ENCODE results near the gene IKZF1.
"Not testable (repeated sequence)": the region's sequence is repeated elsewhere in the genome, so short reads cannot be mapped to it uniquely, and the experiment has no call there.

IKZF1 gene

DNA sequence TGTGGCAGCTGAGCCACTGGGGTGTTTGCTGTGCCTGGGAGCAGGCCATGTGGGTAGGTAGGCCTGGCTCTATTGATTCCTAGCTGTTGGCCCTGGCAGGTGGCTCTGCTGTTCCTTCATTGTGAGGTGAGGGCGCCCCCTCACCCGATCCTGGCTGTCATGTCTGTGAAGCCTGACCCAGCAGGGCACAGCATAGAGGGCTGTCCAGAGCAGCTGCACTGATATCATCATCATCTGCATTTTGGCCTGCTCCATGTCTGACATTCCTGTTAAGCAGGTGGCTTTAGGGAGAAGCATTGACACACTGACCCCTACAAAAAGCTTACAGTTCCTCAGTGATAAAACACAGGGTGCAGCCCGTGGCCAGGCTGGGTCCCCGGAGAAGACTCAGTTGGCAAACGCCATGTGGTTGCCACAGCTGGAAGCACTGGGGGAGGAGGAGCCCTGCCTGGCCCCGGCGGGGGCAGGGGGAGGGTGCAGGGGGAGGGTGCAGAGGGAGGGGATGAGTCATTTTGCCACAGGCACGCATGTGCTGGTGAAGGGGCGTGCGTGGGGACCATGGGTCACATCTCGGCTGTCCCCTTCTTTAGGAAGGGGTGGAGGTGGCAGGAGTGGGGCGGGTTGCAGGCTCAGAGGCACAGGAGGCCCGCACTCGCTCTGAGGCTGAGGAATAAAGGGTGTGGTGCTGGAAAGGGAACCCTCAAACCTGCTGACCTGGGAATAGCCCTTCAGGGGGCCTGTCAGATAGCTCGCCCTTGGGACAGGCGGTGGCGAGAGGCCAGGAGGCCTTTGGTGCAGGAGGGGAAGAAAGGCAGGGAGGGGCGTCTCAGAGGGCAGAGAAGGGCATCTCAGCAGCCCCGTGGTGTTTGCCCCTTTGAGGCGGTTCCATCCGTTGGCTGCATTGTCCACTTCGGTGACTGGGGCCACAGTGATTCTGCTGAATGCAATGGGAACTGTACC is 31.6 kb downstream of the IKZF1 start:
- DNase-seq: no peak

- no peak for DNase-seq
Observed at GRCh38 chr7:50336894-50337703, 32.6 kb downstream of the IKZF1 start.

DNA sequence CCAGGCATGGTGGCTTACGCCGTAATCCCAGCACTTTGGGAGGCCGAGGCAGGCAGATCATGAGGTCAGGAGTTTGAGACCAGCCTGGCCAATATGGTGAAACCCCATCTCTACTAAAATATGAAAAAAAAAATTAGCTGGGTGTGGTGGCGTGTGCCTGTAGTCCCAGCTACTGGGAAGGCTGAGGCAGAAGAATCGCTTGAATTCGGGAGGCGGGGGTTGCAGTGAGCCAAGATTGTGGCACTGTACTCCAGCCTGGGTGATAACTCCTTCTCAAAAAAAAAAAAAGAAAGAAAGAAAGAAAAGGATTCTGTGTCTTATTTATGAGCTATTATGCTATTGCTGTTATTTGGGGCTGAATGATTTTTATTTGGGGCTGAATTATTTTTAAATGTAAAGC is 35.0 kb downstream of the IKZF1 start:
- DNase-seq: not testable (repeated sequence)

- DNase-seq: no peak
Observed at GRCh38 chr7:50339990-50340500, 35.5 kb downstream of the IKZF1 start.

DNA sequence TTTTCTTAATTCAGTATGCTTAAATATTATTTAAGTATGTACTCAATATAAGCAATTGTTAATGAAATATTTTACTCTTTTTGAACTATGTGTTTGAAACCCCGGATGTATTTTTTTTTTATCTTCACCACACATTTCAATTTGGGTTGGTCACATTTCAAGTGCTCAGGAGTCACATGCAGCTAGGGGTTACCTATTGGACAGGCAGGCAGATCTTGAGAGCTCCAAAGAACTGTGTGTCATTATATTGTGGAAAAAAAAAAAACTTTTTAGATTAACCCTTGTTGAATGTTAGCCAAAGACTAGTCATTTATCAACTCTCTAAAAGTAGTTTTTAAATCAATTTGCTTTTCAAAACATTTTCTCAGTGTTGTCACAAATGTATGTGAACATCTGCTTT is 37.2 kb downstream of the IKZF1 start:
- DNase-seq: no peak

DNA sequence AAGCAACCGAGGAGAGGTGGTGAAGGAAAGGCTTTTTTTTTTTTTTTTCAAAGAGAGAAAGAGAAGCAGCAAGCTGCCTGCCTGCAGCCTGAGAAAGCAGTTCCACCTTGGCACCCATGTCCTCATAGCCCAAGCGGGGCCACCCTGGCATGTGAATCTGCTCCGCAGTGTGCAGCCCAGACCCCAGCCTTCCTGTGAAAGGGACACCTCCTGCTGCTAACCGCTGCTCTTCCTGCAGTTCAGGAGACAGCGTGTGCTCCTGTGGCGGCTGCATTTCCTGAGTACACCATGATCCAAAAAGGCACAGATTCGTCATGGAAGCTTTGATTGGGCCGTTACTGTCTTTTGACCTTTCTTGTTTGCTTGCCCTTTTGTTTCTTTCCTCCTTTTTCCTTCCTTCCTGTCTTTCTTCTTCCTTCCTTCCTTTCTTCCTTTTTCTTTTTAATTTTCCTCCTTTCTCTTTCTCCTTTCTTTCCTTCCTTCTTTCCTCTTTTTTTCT is 38.1 kb downstream of the IKZF1 start:
- DNase-seq: no peak

DNA sequence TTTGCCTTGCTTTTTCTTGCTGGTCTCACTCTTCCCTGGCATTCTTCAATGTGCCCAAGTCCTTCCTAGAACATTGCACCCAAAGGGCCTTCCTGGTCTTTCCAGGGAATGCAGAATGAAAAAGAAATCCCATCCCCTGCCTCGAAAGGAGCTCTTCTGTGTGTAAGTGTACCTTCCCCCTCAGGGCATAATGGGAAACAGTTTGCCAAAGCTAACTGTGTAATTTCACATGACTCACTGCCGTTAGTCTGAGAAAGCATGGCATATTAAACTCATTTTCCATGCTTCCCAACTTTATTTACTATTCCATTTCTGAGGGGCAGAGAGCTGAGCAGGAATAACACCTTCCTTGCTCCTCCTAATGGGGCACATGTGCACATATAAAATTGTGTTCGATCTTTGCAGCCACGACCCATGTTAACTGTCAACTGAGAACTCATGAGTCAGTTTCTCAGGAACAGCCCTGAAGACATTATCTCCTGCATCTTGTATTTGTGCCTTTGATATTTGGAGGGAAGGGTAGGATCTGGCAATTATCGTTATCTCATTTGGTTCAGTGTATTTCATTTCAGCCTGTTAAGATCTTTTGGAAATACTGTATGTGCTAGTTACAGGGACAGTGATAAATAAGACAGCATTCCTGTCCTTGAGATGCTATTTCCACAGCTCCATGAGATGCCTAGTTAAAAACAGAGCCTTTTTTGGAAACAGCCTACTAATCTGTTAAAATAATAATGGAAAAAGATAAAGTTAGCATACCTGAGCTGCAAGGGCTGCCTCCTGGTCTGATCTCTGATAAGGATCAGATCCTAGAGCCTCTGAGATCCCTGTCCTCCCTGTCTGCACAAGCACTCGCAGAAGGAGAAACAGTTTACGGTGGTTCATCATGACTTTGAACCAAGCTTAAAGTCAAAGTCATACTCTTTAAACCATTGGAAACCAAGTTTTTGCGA is 42.3 kb downstream of the IKZF1 start:
- DNase-seq: no peak

- DNase-seq: no peak
Observed at GRCh38 chr7:50347693-50348092, 43.2 kb downstream of the IKZF1 start.

DNA sequence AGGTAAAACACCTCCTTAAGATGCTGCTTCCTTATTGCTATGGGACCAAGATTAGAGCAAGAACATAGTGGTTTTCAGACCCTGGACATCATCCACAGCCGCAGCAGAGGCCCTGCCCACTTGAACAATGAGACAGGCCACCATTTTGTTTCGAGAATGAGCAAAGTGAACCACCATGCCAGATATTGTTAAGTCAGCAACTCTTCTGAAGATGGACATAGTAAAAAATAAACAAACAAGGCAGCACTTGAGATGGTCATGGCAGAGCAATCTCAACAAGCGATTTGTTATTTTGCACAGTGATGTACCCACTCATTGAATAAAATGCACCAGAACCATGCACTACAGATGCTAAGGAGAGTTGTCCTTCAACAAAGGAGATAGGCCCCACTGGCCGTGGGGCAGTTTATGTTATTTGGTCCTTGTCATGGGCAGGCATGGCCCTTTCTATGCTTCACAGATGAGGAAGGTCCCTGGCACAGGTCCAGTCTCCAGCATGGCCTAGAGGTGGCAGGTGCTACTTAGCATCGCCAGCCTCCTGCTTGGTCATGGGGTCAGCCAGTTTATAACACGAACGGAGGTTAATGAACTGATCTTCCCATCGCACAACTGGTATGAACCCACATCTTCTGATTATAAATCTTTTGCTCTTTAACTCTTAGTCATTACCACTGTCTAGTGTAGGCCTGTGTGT is 44.1 kb downstream of the IKZF1 start:
- no peak for DNase-seq

- DNase-seq: no peak
Observed at GRCh38 chr7:50349399-50349798, 44.9 kb downstream of the IKZF1 start.

DNA sequence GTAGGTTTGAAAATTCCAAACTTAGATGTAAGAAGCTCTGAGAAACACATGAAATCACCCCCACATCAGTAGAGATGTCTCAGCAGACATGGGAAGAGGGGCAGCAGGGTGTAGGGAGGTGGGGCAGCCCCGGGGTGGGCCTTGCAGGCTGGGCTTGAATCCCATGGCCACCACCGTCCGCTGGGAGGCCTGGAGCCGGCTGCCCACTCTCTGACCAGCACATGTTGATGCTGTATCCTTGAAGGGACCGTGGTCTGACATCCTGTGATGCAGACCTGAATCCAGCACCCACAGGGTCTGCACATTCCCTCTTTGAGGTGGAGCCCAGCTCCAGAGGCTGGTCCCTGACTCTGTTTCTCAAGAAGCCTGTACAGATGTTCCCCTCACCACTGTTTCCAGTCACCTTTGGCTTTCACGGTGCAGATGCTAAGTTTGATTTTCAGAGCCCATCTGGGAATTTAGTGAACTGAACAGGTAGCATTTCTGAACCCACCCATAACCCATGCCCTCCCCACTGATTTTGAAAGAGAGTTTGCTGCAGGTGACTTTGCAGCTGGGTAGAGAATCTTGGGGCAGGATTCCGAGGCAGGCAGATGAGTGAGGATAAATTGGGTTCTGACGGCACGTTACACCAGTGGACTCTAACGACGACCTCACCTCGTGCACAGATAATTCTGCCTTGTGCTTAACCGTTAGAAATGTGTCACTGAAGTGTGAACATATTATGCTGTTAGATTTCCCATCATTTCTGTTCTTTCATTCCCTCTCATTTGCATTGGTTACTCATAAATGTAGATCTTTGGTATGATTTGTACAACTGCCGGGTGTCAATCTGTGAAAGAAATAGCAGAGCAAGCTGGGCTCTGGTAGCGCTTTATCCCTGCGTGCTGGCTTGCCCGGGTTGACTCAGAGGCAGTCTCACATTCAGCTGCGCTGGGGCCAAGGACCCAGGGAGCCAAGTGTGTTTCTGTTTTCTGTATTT is 45.7 kb downstream of the IKZF1 start:
- no peak for DNase-seq

DNA sequence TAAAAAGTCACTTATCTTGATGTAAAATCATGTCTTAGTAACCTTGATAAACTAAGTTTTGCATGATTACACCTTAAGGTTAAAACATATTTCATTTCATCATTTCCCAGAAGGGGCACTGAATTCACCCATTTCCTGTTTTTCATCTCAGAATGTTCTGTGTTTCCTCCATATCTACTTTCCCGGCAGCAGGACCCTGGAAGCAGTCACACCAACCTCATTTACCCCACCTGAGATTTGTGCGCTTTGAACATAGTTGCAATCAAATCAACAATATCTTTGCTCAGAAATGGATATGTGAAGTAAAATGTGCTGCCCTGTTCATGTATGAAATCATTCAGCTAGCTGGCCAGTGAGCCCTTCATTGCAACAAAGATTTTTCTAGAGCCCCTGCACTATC is 46.8 kb downstream of the IKZF1 start:
- no peak for DNase-seq

DNA sequence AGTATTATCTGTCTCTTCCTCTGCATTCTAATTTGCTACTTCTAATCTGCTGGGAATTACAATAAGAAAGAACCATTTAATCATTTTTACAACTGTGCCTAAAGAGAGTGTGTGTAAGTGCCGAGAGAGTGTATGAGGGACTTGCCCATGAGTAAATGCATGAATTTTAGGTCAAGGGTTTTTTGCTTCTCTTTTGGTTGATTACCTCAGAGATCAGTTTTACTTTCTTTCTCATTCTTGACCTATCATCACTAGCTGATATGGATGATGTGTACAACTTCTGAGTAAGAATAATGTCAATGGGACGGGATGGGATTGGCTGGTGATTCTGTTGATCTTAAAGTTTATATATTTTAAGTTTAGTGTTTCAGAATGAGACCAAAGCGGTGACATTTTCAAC is 47.8 kb downstream of the IKZF1 start:
- DNase-seq: no peak

DNA sequence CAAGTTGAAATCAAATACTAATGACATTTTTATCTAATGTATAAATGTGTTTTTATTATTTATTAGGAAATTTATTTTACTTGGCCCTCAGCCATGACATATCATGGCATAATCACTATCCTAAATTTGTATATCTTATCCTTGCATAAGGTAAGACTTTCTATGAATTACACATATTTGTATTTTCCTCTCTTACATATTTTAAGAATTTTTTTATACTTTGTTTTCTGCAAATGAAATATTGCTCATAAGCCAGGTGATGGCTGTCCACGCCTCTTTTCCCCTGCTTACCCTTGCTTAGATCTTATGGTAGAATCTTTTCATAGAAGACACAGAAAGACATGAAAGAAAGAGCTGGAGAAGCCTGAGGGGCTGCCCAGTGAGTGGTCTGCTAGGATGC is 48.2 kb downstream of the IKZF1 start:
- DNase-seq: no peak

DNA sequence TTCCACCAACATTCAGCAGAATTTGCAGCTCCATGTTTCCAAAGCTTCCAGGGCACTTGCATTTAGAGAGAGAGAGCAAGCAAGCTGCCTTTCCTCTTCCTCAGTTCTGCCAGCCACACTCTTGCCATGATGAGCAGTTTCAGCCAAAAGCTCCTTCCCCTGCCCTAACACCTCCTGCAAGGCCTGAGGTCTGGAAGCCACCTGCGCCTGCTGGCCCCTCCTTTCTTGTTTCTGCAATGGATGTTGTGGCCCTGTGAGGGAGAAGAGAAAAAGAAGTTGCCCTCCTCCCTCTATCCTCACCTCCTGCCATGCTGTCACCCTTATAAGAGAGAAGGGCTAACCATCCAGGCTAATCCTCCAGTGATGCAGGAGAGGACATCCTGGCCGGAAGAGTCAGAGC is 48.7 kb downstream of the IKZF1 start:
- DNase-seq: no peak

DNA sequence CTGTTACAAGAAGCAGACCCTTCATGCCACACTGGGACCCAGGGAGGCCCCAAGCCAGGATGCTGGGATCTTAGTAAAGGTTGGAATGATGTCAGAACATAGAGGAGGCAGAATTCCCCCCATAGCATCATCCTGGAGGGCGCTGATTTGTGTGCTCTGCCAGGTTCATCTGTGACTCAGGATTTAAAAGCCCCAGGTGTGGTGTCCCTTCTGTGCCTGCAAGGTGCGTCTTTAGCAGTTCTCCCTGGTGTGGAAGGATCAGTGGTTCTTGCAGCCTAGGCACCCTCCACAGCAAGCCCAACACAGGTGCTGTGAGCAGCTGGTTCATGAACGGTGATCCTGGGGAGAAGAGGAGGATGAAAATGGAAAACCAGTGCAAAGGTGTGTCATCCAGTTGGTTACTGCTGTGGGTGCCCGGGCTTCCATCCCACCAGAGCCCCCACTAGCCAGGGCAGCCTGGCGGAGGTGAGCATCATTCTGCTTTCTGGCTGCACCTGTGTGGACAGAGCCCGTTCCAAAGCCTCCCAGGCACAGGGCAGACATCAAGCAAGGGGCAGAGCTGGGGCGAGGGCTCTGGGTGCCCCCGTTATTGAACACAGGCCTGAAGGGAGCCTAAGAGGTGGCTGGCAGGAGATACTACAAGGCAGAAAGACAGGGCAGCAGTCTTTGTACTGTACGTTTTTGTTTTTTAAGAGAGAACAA is 49.5 kb downstream of the IKZF1 start:
- no peak for DNase-seq

DNA sequence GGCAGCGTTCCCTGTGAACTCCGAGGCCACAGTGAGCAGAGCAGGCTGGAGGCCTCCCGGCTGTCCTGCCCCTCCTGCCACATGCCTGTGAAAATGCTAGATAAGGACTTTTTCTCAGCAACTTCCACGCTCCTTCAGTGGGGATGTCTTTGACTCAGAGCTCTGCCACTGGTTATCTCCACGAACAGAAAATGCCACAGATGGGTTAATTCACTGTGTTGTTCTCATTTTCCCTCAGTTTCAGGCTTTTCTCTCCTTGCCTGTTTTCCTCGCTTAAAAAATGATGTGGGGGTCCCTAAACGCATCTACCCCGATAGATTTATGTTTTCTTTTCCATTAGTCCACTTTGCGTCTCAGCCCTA is 51.3 kb downstream of the IKZF1 start:
- no peak for DNase-seq

- no peak for DNase-seq
Observed at GRCh38 chr7:50356212-50356944, 51.9 kb downstream of the IKZF1 start.

GRCh38 chr7:50356945-50357268 is 52.4 kb downstream of the IKZF1 start:
- no peak for DNase-seq

Measured in NCI-H2081 treated with DMSO at 0.1 percent for 48 hours (cell line).